Neural cell (in vitro differentiated cells): Measurements from ENCODE around the gene IPPK. TPM values are rescaled to one million over a fixed set of nuclear protein-coding genes. Genes with fewer than 3 reads are reported as not detected.
"Not testable (repeated sequence)": the region's sequence is repeated elsewhere in the genome, so short reads cannot be mapped to it uniquely, and the experiment has no call there.

Experiments
- H2AFZ ChIP-seq: fragments of 200-600, 300-800 bp; sonication (generic), shearing (Covaris generic); 2 replicates; pipeline ENCODE4 v1.6.0; 2014; ENCODE audit warnings: low read depth, mild to moderate bottlenecking, antibody characterized with exemption, low read length, moderate library complexity
- H3F3A ChIP-seq: fragments of 200-600 bp; shearing (Covaris generic); 2 replicates; pipeline ENCODE4 v1.6.1; 2016; ENCODE audit warnings: mild to moderate bottlenecking, moderate library complexity, mixed read lengths, antibody characterized with exemption, low read length; ENCODE audit not compliant: insufficient read depth, poor library complexity, severe bottlenecking
- H3K27ac ChIP-seq: fragments of 200-600, 300-800 bp; sonication (generic), shearing (Covaris generic); 2 replicates; pipeline ENCODE4 v1.5.1; 2014; ENCODE audit warnings: mild to moderate bottlenecking, low read length, moderate library complexity
- H3K27me3 ChIP-seq: fragments of 300-800, 200-600 bp; sonication (generic), shearing (Covaris generic); 2 replicates; pipeline ENCODE4 v1.6.0; 2014; ENCODE audit warnings: mild to moderate bottlenecking, low read depth, low read length, moderate library complexity; ENCODE audit not compliant: insufficient read depth
- H3K36me3 ChIP-seq: fragments of 300-800, 200-600 bp; sonication (generic), shearing (Covaris generic); 2 replicates; pipeline ENCODE4 v1.5.1; 2014; ENCODE audit warnings: mild to moderate bottlenecking, antibody characterized with exemption, low read length, moderate library complexity; ENCODE audit not compliant: insufficient read depth
- H3K4me2 ChIP-seq: fragments of 300-800, 200-600 bp; sonication (generic), shearing (Covaris generic); 2 replicates; pipeline ENCODE4 v1.6.0; 2014; ENCODE audit warnings: mild to moderate bottlenecking, low read length
- H3K4me3 ChIP-seq: fragments of 300-800, 200-600 bp; sonication (generic), shearing (Covaris generic); 2 replicates; pipeline ENCODE4 v1.5.1; 2014; ENCODE audit warnings: mild to moderate bottlenecking, low read length, moderate library complexity
- H3K79me2 ChIP-seq: fragments of 200-600 bp; shearing (Covaris generic); replicated peaks from 2 replicates; pipeline ENCODE4 v1.6.0; 2014; ENCODE audit warnings: mild to moderate bottlenecking, low read length, moderate library complexity; ENCODE audit not compliant: insufficient read depth
- H3K9ac ChIP-seq: fragments of 300-800, 200-600 bp; sonication (generic), shearing (Covaris generic); 2 replicates; pipeline ENCODE4 v1.6.1; 2016; ENCODE audit warnings: mild to moderate bottlenecking, low read length, mixed read lengths
- H3K9me2 ChIP-seq: fragments of 200-600 bp; shearing (Covaris generic); 2 replicates; pipeline ENCODE4 v1.6.1; 2016; ENCODE audit warnings: mild to moderate bottlenecking, low read length, mixed read lengths; ENCODE audit not compliant: insufficient read depth
- H3K9me3 ChIP-seq: fragments of 200-600, 300-800 bp; sonication (generic), shearing (Covaris generic); 2 replicates; pipeline ENCODE4 v1.6.1; 2016; ENCODE audit warnings: mild to moderate bottlenecking, mixed run types, low read length, moderate library complexity, mixed read lengths
- H4K20me1 ChIP-seq: fragments of 200-600 bp; shearing (Covaris generic); 2 replicates; pipeline ENCODE4 v1.6.1; 2016; ENCODE audit warnings: mild to moderate bottlenecking, mixed run types; ENCODE audit not compliant: insufficient read depth
- CTCF ChIP-seq: fragments of 450-650 bp; IDR thresholded peaks from 2 replicates; pipeline ENCODE4 v1.5.1; 2014; ENCODE audit warnings: antibody characterized with exemption, mild to moderate bottlenecking, moderate library complexity; ENCODE audit not compliant: poor library complexity, severe bottlenecking
- EP300 ChIP-seq: fragments of 450-650 bp; conservative IDR thresholded peaks from 2 replicates; pipeline ENCODE4 v1.6.1; 2014; ENCODE audit warnings: antibody characterized with exemption, mild to moderate bottlenecking, moderate library complexity; ENCODE audit not compliant: poor library complexity, severe bottlenecking
- POLR2AphosphoS5 ChIP-seq: IDR thresholded peaks from 2 replicates; pipeline ENCODE4 v1.6.1; 2012
- RAD21 ChIP-seq: fragments of 450-650 bp; conservative IDR thresholded peaks from 2 replicates; pipeline ENCODE4 v1.6.1; 2014; ENCODE audit warnings: antibody characterized with exemption, mild to moderate bottlenecking, moderate library complexity
- REST ChIP-seq: IDR thresholded peaks from 2 replicates; pipeline ENCODE4 v1.6.1; 2012; ENCODE audit warnings: borderline replicate concordance
- TAF1 ChIP-seq: IDR thresholded peaks from 2 replicates; pipeline ENCODE4 v1.6.1; 2012; ENCODE audit warnings: low read depth
- polyA plus RNA-seq: library from polyadenylated mRNA; depleted of rRNA; stranded (reverse); fragments of >200 nt; gene quantifications from 2 replicates; pipeline ENCODE4 v1.2.3, GENCODE V29; 2014

Gene IPPK
- polyA plus RNA-seq, 1 donor from 2014 or later, result 34.3 TPM

- H2AFZ ChIP-seq, H3K36me3 ChIP-seq, H3K4me2 ChIP-seq, H3K27me3 ChIP-seq, H3F3A ChIP-seq, H3K27ac ChIP-seq, H3K9me3 ChIP-seq, H4K20me1 ChIP-seq, H3K79me2 ChIP-seq, H3K9me2 ChIP-seq, H3K4me3 ChIP-seq, H3K9ac ChIP-seq: not testable (repeated sequence)
Observed at GRCh38 chr9:92573612-92574011, 96.3 kb downstream of the IPPK start.

GRCh38 chr9:92571871-92572270, 98.1 kb downstream of the IPPK start:
- H3K9me2 ChIP-seq, H3K79me2 ChIP-seq, H3K27ac ChIP-seq, H3F3A ChIP-seq, H3K27me3 ChIP-seq, H3K36me3 ChIP-seq, H3K4me2 ChIP-seq, H2AFZ ChIP-seq, H4K20me1 ChIP-seq, H3K4me3 ChIP-seq, H3K9me3 ChIP-seq, H3K9ac ChIP-seq: not testable (repeated sequence)

- Histone ChIP-seq H3K27ac (no peak overlapping the region), H2AFZ (no peak overlapping the region), H3K36me3 (no peaks in the 10 kb centered on the region), H3K4me3 (no peak overlapping the region), H3K27me3 (no peaks in the 10 kb centered on the region), H3K4me2 (no peak overlapping the region), H4K20me1 (no peaks in the 10 kb centered on the region), H3K79me2 (no peaks in the 10 kb centered on the region), H3K9me2 (no peaks in the 10 kb centered on the region), H3F3A (no peaks in the 10 kb centered on the region), H3K9ac (no peak overlapping the region), H3K9me3 (no peaks in the 10 kb centered on the region)
- TF ChIP-seq TAF1 (no peak), RAD21 (no peak), REST (no peak), CTCF (no peak), POLR2AphosphoS5 (no peak), EP300 (no peak)
Observed at GRCh38 chr9:92564982-92565381, 104.9 kb downstream of the IPPK start.
